Sigmoid colon (tissue), 4 donors: ENCODE data around the gene SLC44A4.

Experiments used
- EP300 ChIP-seq, 4 donors: sonication (generic); formaldehyde crosslinking; IDR thresholded peaks; one replicate each; pipeline ENCODE4 v1.6.1; 2017; ENCODE audit warnings: antibody characterized with exemption in 4 of 4
- POLR2A ChIP-seq, 2 donors: fragments of 450-650 bp; IDR thresholded peaks; one replicate each; pipeline ENCODE4 v1.6.1; 2016; ENCODE audit warnings: antibody characterized with exemption in 2 of 2, mild to moderate bottlenecking in 2 of 2, moderate library complexity in 2 of 2
- POLR2AphosphoS5 ChIP-seq, 4 donors: sonication (generic); formaldehyde crosslinking; IDR thresholded peaks; one replicate each; pipeline ENCODE4 v1.6.1; 2017; ENCODE audit warnings: antibody characterized with exemption in 4 of 4
- TF ChIP-seq, protein P1 (sequence below), 4 experiments: fragments of 450-650 bp in 3 of 4; fragments of 200-600 bp in 1 of 4; IDR thresholded peaks; one replicate each; pipeline ENCODE4 v1.5.1; 2016 to 2019; ENCODE audit warnings: antibody characterized with exemption in 4 of 4, mild to moderate bottlenecking in 3 of 4, moderate library complexity in 2 of 4

DNA sequence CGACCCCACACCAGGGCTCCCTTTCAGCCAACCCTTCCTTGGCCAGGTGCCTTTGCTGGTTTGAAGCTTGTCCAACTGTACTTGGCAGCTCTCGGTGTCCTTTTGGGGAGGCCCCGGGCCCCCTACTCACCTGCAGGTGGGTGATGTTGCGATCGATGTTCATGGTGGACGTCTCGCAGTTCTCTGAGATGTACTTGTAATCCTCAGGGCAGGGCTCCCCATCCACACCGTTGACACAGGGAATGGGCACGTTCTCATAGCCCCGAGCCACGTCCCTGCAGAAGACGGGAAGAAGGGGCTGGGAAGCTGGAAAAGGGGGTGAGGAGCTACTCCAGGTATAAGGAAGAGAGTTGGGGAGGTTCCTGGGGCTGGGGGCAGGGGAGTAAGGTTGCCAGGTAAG lies 4.9 kb upstream of the SLC44A4 start:
- TF ChIP-seq POLR2A (IDR thresholded peaks at IDR 0.05) (no peak), EP300 (IDR thresholded peaks at IDR 0.05) (no peak), POLR2AphosphoS5 (IDR thresholded peaks at IDR 0.05) (no peak)
- TF ChIP-seq, protein P1, sequence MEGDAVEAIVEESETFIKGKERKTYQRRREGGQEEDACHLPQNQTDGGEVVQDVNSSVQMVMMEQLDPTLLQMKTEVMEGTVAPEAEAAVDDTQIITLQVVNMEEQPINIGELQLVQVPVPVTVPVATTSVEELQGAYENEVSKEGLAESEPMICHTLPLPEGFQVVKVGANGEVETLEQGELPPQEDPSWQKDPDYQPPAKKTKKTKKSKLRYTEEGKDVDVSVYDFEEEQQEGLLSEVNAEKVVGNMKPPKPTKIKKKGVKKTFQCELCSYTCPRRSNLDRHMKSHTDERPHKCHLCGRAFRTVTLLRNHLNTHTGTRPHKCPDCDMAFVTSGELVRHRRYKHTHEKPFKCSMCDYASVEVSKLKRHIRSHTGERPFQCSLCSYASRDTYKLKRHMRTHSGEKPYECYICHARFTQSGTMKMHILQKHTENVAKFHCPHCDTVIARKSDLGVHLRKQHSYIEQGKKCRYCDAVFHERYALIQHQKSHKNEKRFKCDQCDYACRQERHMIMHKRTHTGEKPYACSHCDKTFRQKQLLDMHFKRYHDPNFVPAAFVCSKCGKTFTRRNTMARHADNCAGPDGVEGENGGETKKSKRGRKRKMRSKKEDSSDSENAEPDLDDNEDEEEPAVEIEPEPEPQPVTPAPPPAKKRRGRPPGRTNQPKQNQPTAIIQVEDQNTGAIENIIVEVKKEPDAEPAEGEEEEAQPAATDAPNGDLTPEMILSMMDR (IDR thresholded peaks at IDR 0.05): no peak
